BJ (cell line): Measurements from ENCODE around the gene LRRN1. TPM values are rescaled to one million over a fixed set of nuclear protein-coding genes. Genes with fewer than 3 reads are reported as not detected.

Source experiments
- CTCF ChIA-PET: fragments of 350-600 bp; formaldehyde crosslinking; extraction: SDS; loops from one replicate; lab custom pipeline; 2021; ENCODE audit warnings: antibody characterized with exemption, inconsistent platforms; lab: Yijun Ruan, JAX
- POLR2A ChIA-PET: fragments of 300-600 bp; sonication (Branson Sonifier 250); formaldehyde crosslinking; extraction: SDS; loops from one replicate; lab custom pipeline; 2021; ENCODE audit warnings: antibody characterized with exemption; lab: Charles Lee
- DNase-seq: peaks from one replicate; pipeline ENCODE4 v3.0.0-alpha.2; 2011; ENCODE audit warnings: low read depth
- H3K27me3 ChIP-seq: 2 replicates; pipeline ENCODE4 v1.6.0; 2011; ENCODE audit warnings: low read length; ENCODE audit not compliant: control insufficient read depth, insufficient read depth
- H3K36me3 ChIP-seq: 2 replicates; pipeline ENCODE4 v1.5.1; 2011; ENCODE audit warnings: low read length; ENCODE audit not compliant: control insufficient read depth, insufficient read depth
- H3K4me3 ChIP-seq: 2 replicates; pipeline ENCODE4 v1.5.1; 2011; ENCODE audit warnings: low read depth, mild to moderate bottlenecking, control low read depth, low read length
- CTCF ChIP-seq: IDR thresholded peaks from 2 replicates; pipeline ENCODE4 v1.5.1; 2011; ENCODE audit warnings: low read depth, mild to moderate bottlenecking, control low read depth, inconsistent platforms, low read length, moderate library complexity; ENCODE audit not compliant: insufficient read depth
- polyA plus RNA-seq: library from polyadenylated mRNA; depleted of rRNA; stranded (reverse); fragments of >200 nt; gene quantifications from 2 replicates; pipeline ENCODE4 v1.2.3, GENCODE V29; 2011

Gene LRRN1
- polyA plus RNA-seq, 1 experiment, result not detected

GRCh38 chr3:3778641-3779270 lies 20.5 kb upstream of the LRRN1 start:
- CTCF ChIA-PET, result no interaction called here
- no peak for TF ChIP-seq CTCF
- DNase-seq, result no peak
- Histone ChIP-seq H3K4me3 (no peak overlapping the region), H3K27me3 (no peaks in the 10 kb centered on the region), H3K36me3 (no peaks in the 10 kb centered on the region)
- POLR2A ChIA-PET, result no interaction called here

- H3K36me3 ChIP-seq, result no peaks in the 10 kb centered on the region
- H3K4me3 ChIP-seq, result no peak overlapping the region
- CTCF ChIA-PET, result no interaction called here
- DNase-seq, result no peak
- no peak for TF ChIP-seq CTCF
- POLR2A ChIA-PET, result no interaction called here
- no peaks in the 10 kb centered on the region for H3K27me3 ChIP-seq
Observed at GRCh38 chr3:3782457-3782856, 16.8 kb upstream of the LRRN1 start.

GRCh38 chr3:3783210-3783609 lies 16.0 kb upstream of the LRRN1 start:
- TF ChIP-seq CTCF, result no peak
- POLR2A ChIA-PET, result no interaction called here
- Histone ChIP-seq H3K27me3 (no peaks in the 10 kb centered on the region), H3K36me3 (no peaks in the 10 kb centered on the region), H3K4me3 (no peak overlapping the region)
- DNase-seq, result no peak
- CTCF ChIA-PET, result no interaction called here

- TF ChIP-seq CTCF, result no peak
- Histone ChIP-seq H3K4me3 (no peak overlapping the region), H3K27me3 (no peaks in the 10 kb centered on the region), H3K36me3 (no peaks in the 10 kb centered on the region)
- no peak for DNase-seq
- CTCF ChIA-PET, result no interaction called here
- POLR2A ChIA-PET, result no interaction called here
Observed at GRCh38 chr3:3783696-3784095, 15.5 kb upstream of the LRRN1 start.

- POLR2A ChIA-PET, result no interaction called here
- Histone ChIP-seq H3K36me3 (no peaks in the 10 kb centered on the region), H3K27me3 (no peaks in the 10 kb centered on the region), H3K4me3 (no peak overlapping the region)
- CTCF ChIA-PET, result no interaction called here
- TF ChIP-seq CTCF, result no peak
- no peak for DNase-seq
Observed at GRCh38 chr3:3792391-3792790, 6.8 kb upstream of the LRRN1 start.
